ENCODE data around the gene CAB39.

GRCh38 chr2:230690439-230690838 is 22.2 kb upstream of the CAB39 start:
- no peak for TF ChIP-seq CTCF (optimal IDR thresholded peaks at IDR 0.05 in 1 of 3, IDR thresholded peaks at IDR 0.05 in 1 of 3, conservative IDR thresholded peaks at IDR 0.05 in 1 of 3; ENCODE audit: extremely low read depth in 1 of 3, insufficient read depth in 2 of 3, low read length in 3 of 3)
- TF ChIP-seq EZH2 (IDR thresholded peaks at IDR 0.05; ENCODE audit: low read length): no peak

Data from keratinocyte (primary cell).